ENCODE data around the gene ARMS2.

DNA sequence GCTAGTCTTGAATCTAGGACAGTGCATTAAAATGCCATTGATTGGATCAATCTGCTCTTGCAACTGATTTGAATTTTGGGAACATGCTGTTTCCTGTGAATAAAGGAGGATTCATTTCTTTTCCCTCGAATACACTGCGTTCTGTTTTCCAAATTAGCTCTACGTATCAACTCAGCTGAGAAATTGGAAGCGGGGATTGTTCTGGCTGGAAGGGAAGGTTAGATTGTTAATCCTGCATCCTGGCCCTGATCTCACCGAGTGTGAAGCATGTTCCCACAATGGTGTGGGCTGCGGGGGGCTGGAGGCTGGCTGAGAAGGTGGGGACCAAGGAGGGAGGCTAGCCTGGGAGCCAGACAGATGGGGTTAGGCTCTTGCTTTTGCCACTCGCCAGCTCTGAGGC, 24.5 kb downstream of the ARMS2 start:
- TF ChIP-seq CTCF (conservative IDR thresholded peaks at IDR 0.05) (no peak), ZFX (IDR thresholded peaks at IDR 0.05) (no peak)
